HG02973 (cell line): ENCODE data around the gene FKRP.
"Not testable (repeated sequence)": the region's sequence is repeated elsewhere in the genome, so short reads cannot be mapped to it uniquely, and the experiment has no call there.

Experiments used
- ATAC-seq: cut with Tn5 transposase; IDR thresholded peaks from one replicate; pipeline ENCODE4 v1.9.1; 2021; ENCODE audit warnings: moderate library complexity; ENCODE audit not compliant: unreplicated experiment

Gene FKRP

DNA sequence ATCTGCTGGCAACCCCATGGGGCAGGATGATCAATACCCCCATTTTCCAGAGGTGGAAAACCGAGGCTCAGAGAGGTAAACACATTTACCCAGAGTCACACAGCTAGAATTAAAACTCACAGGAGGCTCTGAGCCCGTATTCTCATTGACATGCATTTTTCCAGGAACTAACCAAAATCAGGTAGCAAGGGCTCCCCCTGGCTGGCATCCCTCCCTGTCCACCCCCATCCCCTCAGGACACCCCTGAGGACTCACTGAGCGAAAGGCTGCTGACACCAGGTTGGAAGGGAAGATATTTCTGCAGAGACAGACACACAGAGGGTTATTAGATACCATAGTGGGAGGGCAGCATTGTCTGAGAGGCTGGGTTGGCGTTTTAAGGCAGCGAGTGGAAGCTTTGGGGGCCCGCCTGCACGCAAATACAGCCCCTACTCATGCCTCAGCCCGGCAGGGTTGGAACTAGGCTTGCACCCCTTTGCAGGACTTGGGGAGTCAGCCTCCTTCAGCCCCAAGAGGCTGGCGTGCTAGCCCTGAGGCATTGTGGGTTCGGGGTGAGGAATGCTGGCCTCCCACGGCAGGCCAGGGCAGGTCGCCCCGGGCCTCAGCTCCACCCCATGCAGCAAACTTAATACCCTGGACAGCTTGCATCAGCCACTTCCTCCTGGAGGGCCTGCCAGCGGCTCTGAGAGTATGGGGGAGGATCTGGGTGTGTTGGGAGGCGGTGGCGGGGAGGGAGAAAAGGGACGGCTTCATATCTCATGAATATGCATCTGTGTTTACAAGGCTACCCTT is 38.6 kb downstream of the FKRP start:
- no peak for ATAC-seq

DNA sequence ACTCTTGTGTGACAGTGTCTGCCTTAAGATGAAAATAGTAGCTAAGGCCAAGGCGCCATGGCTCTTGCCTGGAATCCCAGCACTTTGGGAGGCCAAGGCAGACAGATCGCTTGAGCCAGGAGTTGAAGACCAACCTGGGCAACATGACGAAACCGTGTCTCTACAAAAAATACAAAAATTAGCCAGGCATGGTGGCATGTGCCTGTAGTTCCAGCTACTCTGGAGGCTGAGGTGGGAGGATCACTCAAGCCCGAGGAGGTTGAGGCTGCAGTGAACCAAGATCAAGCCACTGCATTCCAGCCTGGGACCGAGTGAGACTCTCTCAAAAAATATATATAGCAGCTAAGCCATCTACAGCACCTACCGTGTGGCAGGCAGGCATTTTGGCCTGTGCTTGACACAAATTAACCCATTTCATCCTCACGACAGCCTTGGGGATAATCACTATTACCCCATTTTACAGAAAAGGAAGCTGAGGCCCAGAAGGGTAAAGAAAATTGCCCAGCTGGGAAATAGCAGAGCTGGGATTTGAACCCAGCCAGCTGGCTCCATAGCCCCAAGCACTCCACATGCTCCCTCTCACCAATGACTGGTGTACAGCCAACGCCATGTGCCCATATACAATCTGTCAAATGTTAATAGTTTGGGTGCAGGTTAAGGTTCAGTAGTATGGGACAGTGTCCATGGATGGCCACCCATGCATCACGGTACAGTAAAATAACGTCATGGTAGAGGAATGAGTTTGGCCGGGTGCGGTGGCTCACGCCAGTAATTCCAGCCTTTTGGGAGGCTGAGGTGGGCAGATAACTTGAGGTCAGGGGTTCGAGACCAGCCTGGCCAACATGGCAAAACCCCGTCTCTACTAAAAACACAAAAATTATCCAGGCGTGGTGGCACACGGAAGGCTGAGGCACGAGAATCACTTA is 39.5 kb downstream of the FKRP start:
- no peak for ATAC-seq

DNA sequence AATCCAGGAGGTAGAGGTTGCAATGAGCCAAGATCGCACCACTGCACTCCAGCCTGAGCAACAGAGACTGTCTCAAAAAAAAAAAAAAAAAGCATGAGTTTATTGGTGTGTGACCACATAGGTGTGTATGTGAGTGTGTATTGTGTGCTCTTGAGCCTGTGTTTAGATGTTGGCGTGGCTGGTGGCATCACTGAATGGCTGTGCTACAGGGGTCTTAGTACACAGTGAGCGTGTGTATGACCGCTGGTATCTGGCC is 40.1 kb downstream of the FKRP start:
- no peak for ATAC-seq

DNA sequence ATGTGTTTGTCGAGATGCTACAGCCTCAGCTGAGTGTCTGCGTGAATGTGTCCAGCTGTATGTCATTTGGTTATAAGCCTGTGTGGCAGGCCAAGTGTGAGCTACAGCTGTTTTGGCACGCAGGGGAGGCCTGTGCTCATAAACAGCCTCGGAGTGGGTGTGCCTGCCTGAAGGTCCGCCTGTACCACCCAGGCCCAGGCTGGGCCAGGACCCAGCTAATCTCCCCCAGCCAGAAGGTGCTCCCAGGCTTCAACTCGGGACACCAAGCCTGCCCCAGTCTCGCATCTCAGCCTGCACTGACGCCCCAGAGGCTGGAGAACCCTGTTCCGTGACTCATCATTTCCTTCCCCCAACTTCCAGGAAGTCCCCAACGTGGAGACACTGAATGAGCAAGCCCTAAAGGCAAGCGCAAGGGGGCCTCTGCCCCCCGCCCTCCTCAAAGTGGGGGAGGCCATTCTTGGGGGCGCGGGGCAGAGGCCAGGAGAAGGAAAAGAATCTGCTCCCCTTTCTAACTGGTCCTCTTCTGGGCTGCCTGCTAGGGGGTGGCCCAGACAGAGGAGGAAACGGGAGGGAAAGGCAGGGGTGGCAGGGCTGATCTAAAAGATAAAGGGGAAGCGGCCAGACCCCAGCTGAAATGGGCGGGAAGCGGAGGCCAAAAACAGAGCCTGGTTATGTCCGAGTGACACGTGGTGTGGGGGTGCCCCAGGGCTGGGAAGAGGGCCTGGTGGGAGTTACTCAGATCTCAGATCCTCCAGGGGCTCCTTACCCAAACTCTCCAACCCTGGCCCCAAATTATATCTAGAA is 40.6 kb downstream of the FKRP start:
- ATAC-seq, result no peak

DNA sequence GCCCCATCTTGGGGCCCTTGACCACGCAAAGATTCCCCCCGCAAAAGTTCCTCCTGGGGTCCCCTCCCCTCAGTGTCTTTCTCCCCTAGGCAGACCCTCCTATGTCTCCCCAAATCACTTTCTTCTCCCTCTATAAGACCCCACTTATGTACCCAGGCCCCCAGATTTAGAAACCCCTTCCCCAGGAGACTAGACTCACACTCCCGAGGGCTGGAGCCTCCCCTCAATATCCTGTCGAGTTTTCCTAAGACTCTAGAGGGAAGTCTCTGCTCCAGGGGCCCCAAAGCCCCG is 41.1 kb downstream of the FKRP start:
- ATAC-seq, result no peak

DNA sequence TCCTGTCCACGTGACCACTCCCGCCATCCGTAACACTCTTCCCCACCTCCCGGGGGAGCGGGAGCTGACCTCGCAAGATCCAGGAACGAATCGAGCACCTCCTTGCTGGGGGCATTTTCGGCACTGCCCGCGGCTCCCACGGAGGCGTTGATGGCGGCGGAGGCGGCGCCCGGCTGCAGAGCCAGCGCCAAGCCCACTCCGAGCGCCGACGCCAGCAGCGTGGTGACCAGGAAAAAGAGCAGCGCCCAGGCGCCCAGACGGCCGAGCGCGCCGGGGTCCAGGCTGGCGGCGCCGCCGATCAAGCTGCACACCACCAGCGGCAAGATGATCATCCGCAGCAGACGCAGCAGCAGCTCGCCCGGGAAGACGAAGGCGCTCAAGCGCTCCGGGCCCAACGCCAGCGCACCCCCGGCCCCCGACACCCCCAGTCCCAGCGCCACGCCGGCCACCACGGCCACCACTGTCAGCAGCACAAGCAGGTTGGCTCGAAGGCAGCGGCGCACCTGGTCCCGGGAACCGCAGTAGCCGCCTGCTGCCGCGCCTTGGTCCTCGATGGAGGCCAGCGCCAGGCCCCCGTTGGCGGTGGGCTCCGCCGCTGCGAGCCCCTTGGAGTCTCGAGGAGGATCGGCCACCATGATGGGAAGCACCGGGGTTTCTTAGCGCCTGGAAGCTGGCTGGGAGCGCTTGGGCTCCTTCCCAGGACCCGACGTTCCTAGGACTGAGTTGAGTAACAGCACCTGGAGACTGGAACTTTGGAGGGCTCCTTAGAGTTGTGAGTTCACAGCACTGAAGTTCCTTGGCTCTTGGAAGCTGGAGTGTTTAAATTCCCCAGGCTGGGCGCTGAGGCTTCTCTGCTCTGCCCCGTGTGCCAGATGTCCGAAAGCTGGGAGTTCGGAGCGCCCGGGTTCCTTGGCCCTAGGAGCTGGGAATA is 41.7 kb downstream of the FKRP start:
- no peak for ATAC-seq

DNA sequence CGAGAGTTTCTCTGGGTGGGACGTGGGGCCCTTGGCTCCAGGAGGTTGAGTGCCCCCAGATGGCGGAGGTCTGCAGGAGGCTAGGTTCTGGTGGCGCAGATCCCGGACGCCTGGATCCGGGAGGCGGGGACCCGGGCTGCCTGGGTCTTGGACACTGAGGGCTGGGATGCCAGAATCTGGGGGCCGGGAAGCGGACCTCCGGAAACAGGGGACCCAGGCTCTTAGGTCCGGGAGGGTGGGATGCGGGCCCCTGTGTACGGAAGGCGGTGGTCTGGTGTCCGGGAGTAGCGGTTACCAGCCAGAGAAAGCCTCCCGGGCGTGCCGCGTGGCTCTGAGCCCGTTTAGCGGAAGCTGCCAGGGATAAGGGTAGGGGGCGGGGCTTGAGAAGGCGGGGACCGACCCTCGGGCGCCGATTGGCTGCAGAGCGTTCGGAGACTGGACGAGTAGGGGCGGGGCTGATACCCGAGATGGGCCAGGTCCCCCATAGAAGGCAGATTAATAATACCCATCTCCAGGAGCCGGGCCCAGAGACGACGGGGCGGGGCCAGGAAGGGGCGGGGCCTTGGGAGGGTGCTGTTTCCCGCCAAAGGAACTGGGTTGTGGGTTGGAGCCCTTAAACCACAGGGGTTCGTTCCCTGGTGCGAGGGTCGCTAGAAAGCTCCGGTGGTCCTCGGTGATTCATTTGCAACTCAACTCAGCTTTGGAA is 42.6 kb downstream of the FKRP start, which contains the start of gene SLC1A5:
Gene SLC1A5 (minus strand): TSS at position 333 of the 706 bp plus-strand sequence. CDS start 629 bp downstream, outside the sequence.
- ATAC-seq, result peak; percentile 48

DNA sequence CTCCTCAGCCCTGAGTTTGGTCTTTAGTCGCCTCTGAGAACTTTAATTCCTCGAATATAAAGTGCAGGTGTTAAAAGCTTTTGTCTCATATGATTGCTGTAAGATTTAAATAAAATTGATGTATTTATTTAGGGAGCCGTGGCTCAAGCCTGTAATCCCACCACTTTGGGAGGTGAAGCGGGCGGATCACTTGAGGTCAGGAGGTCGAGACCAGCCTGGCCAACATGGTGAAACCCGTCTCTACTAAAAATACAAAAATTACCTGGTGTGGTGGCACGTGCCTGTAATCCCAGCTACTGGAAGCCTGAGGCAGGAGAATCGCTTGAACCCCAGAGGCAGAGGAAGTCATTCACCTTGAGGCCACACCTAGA is 43.1 kb downstream of the FKRP start:
- no peak for ATAC-seq

DNA sequence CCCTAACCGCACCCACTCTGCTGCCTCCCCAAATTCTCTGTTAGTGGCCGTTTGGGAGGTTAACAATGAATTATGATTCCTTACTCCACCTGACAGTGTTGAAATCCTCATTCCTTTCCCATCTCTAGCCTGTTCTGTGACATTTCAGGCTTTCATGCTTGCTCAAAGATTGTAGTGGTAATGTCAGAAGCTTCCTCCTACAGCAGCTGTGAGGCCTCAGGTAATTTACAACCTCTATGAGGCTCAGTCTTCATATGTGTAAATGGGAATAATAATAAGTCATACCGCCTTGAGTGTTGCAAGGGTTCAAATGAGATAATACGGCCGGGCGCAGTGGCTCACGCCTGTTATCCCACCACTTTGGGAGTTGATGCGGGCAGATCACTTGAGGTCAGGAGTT is 43.5 kb downstream of the FKRP start:
- ATAC-seq, result no peak

DNA sequence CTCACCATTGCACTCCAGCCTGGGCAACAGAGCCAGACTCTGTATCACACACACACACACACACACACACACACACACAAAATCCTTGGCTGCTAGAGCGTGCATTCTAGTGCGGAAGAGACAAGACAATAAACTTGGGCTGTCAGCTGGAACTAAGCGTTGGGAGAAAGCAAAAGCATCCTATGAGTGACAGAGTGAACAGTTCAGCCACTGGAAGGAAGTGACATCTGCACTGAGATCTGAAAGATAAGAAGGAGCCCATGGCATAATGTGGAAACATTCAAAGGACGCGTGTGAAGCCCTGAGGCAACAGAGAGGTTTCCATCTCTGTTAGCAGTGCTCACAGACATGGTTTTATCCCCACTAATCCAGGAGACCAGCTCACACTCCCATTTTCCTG is 46.1 kb downstream of the FKRP start:
- ATAC-seq, result no peak

DNA sequence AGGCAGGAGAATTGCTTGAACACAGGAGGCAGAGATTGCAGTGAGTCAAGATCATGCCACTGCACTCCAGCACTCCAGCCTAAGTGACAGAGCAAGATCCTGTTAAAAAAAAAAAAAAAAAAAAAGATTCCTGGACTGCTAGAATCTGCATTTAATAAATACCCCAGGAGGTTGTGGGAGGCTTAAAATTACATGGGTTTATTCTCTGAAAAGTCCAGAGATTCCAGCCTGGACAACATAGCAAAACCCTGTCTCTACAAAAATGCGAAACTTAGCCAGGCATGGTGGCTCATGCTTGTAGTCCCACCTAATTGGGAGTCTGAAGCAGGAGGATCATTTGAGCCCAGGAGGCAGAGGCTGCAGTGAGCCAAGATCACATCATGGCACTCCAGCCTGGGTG is 52.0 kb downstream of the FKRP start:
- no peak for ATAC-seq

DNA sequence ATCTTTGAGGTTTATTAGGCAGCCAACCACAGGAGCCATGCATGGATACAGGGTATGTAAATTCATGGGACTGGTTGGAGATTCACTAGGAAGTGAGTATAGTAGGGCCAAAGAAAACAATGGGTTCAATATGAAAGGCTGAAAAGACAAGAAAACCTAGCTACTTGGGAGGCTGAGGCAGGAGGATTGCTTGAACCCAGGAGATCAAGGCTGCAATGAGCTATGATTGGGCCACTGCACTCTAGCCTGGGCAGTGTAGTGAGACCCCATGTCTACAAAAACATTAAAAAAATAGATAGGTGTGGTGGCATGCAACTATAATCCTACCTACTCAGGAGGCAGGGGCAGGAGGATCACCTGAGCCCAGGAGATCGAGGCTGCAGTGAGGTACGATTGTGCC is 52.9 kb downstream of the FKRP start:
- ATAC-seq, result no peak

DNA sequence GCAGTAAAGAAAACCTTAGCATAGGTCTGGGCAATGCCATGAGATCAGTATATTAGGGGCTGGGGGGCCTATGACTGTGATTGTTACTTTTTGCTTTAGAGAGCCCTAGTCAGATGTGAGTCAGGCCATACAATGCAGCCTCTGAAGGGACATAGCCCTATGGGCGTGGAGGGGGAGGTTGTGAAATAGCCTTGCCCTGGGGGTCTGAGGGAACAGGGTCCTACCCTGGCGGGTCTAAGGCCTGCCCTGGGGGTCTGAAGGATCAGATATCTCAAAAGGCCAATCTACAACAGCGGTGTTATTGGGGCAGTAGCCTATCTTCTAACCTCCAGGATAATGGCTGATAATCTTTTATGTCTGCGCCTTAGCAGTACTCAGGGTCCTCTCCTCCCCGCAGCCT is 56.3 kb downstream of the FKRP start:
- ATAC-seq, result no peak

DNA sequence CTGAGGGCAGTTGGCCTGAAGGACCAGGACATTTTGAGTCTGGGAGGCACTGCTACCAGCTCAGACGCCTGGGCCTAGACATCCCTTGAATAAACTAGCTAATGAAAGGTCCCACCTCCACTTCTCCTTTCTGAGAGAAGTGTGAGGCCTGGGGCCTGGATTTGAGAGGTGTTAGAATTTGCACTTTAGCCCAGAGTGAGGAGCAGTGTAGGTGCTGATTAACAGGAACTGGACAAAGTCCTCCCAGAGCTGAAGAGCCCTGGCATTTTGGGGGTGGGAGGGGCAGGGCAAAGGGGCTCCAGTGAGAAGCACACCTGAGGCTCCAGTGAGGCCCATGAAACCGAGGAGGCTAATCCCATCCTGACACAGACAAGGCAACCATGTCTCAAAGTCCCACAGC is 57.7 kb downstream of the FKRP start:
- ATAC-seq, result no peak

DNA sequence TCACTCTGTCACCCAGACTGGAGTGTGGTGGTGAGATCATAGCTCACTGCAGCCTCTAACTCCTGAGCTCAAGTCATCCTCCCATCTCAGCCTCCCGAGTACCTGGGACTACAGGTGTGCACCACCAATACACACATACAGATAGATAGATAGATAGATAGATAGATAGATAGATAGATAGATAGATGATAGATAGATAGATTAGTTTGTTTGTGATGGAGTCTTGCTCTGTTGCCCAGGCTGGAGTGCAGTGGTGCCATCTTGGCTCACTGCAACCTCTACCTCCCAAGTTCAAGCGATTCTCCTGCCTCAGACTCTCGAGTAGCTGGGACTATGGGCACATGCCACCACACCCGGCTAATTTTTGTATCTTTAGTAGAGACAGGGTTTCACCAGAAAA is 58.6 kb downstream of the FKRP start:
- not testable (repeated sequence) for ATAC-seq

DNA sequence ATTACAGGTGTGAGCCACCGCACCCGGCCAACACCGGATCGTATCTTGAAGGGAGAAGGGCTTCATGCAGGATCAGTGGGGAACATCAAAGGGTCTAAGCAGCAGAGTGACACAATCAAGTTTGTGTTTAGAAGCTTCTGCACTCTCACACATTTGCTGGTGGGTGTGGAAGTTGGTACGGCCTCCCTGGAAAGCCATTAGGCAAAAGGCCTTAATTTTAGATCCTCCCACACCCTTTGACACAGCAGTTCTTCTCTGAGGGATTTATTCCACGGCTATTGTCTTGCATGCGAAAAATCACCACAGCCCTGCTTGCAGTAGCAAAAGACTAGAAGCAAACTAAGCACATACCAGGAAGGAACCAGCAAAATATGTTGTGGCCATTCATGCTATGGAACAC is 60.8 kb downstream of the FKRP start:
- no peak for ATAC-seq
